Stimulated activated CD4-positive, alpha-beta T cell treated with anti-CD3 and anti-CD28 coated beads, Interleukin-12 subunit alpha, Interleukin-12 subunit beta, amount 100 ng/mL, for 4 hours (primary cell): Measurements from ENCODE around the gene MNX1.

Experiments used
- DNase-seq: peaks from one replicate; pipeline ENCODE4 v3.0.0-alpha.2; 2020

The MNX1 gene

DNA sequence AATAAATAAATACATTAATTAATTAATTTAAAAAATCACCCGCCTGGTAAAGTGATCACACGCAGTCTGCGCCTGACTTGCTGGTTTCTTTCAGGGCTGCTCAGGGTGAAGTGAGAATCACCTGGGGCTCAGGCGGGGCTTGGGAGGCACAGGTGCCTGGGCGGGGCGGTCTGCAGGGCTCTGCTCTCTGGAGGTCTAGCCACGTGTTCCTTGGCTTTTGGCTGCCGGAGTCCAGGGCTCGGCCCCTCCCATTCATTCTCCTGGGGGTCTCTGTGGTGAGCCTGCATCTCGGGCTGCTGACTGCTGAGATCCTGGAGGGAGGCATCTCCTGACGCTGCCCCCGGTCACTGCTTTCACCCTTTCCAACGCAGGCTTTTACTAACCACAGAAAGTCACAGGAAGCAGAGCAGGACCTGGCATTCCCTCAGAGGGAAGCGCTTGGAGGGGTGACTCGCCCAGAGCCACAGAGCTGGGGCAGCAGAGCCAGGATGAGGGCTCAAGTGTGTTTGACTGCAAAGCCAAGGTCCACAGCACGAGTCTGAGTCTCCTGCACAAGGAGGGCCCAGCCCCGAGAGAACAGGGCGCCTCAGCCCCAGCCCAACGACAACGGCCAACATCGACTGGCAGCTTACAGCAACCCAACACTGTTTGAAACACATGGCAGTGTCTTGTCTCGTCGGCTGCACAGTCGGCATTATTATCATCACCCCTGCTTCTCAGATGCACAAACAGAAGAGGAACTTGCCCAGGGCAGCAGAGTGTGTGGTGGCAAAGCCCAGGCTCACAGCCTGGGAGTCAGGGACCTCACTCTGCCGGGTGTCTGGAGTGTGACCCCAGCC lies 22.4 kb upstream of the MNX1 start:
- no peak for DNase-seq

- DNase-seq: no peak
These were observed 21.7 kb upstream of the MNX1 start for GRCh38 chr7:157032128-157032527.

DNA sequence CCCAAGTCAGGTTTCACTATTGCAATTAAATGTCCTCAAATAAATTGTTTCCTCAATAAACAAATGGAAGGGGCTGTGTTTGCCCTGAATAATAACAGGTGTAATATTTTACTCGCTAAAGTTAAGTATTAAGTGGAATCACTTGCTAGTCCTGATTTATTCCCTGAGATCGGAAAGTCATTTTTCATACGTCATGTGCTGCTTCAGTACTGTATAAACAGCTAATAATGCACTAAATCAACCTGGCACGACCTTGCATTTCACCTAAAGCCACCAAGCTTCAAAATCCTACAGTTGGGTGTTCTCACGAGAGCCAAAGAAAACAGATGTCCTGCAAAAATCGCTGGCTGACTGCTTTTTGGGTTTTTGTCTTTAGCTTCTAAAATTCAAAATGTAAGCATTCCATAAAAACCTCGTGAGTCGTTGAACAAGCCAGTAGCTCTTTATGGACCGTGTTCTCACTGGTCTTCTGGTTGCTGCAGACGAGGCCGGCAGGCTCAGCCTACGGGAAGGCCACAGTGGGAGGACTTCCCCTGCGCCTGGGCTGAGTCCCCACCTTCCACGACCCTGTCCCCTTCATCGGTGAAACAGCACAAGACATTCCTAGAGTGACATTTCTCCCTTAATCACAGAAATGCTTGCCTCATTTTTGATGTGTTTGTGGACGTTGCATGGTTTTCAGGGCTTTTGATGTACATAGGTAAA lies 17.9 kb upstream of the MNX1 start:
- no peak for DNase-seq

- DNase-seq: no peak
These were observed 17.2 kb upstream of the MNX1 start for GRCh38 chr7:157027568-157028198.

DNA sequence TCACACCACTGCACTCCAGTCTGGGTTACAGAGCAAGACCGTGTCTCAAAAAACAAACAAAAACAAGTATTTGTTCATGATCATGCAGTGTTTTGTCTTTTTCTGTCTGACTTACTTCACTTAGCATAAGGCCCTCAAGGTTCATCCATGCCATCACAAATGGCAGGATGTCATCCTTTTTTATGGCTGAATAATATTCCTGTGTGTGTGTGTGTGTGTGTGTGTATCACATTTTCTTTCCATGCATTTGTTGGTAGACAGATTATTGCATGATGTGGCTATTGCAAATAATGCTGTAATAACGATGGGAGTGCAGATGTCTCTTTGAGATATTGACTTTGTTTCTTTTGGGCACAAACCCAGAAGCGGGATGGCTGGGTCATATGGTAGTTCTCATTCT lies 14.3 kb upstream of the MNX1 start:
- no peak for DNase-seq

GRCh38 chr7:157023589-157023905 lies 13.1 kb upstream of the MNX1 start:
- DNase-seq: no peak

GRCh38 chr7:157022681-157023588 lies 12.5 kb upstream of the MNX1 start:
- no peak for DNase-seq

DNA sequence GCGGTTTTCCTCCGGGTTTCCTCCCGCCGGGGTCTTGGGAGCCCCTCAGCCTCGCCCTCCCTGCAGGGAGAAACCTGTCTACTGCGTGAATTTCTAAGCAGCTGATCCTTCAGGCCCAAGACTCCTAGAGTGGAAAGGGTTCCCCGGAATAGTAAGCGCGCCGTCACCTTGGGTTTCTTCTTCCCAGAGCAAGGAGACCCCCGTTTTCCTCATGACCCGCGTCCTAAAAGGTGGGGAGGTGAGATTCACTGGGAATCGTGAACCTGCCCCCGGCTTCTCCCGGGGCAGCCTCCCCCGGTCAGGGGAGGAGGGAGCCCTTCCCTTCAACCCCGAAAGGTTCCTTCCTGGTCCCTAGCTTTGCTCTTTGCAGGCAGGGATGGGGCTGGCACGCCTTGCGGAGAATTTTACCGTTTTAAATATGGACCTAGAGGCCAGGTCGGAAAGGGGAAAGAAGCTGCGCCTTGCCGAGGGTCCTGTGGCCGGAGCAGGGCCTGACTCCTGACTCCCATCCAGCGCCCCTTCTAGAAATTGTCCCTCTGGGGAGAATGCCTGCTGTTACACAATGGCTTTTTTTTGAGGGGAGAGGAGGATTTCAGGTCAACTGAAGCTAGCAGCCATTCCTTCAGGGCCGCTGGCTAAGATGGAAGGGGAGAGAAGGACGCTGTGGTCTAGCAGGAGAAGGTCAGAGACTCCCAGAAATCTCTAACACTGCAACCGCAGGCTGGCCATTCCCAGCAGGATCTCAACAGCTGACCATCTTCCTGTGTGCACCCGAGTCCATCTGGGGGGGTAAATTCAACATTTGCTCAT lies 11.6 kb upstream of the MNX1 start:
- DNase-seq: no peak

DNA sequence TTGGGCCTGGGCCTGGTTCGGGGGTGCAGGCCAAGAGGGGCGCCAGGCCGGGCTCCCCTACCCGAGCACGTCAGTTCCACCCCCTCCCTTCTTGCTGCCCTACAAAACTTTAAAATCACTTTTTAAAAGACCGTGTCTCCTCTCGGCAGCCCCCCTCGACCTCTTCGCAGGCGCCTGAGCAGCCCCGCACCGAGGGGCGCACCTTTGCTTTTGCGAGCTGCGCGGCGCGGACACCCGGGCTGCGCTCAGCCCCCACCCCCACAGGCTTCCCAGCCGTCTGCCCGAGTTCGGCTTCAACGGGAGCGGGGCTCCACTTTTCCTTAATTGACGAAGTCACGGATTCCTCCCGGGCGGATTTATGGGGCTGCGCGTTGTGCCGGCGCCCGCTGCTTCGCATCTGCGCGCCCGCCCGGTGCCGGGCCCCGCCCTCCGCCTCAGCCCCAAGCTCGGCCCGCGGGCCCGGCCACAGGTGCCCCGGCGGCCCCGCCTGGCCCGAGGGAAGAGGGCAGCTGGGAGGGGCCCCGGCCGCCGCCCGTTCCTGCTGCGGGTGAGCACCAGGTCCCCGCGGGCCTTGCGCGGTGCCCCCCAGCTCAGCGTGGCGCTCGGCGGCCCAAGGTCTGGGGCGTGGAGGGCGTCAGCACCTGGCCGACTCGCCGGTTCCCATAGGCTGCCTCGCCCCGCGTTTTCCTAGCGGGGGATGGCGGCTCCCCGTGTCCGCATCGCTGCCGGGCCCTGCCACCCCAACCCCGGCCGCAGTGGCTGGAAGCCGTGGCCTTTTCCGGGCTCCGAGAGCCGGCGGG lies 10.8 kb upstream of the MNX1 start:
- DNase-seq: no peak

GRCh38 chr7:157020514-157021070 lies 10.1 kb upstream of the MNX1 start:
- no peak for DNase-seq

DNA sequence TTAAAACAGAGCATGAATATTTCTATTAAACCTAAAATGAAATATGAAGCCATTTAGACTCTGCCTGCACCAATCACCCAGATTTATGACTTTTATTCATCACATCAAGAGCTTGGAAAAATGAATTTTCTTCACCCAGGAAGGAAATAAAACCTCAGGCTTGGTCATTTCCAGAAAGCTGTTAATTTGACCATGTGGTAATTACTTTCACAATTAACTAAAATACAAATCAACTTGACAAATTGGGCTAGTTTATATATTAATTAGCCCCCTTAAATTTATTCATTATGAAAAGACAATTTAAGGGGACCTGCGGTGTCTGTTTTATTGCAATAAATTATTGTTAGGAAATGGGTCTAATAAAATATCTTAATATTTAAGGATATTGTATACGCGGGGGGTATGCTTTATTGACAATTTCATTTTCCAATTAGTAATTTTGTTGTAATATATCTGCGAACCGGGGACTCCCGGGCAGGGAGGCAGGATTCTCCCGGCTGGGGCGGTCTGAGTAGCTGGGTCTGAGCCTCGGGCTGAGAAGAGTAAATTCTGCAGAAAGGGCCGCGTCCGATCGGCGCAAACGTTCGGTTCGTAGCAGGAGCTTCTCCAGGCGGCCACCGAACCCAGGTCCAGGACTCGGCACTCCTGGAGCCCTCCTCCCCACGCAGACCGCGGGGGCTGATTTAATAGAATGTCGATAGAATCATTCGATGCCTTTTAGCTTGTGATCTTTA lies 9.4 kb upstream of the MNX1 start:
- DNase-seq: no peak

GRCh38 chr7:157018997-157019608 lies 8.6 kb upstream of the MNX1 start:
- no peak for DNase-seq

DNA sequence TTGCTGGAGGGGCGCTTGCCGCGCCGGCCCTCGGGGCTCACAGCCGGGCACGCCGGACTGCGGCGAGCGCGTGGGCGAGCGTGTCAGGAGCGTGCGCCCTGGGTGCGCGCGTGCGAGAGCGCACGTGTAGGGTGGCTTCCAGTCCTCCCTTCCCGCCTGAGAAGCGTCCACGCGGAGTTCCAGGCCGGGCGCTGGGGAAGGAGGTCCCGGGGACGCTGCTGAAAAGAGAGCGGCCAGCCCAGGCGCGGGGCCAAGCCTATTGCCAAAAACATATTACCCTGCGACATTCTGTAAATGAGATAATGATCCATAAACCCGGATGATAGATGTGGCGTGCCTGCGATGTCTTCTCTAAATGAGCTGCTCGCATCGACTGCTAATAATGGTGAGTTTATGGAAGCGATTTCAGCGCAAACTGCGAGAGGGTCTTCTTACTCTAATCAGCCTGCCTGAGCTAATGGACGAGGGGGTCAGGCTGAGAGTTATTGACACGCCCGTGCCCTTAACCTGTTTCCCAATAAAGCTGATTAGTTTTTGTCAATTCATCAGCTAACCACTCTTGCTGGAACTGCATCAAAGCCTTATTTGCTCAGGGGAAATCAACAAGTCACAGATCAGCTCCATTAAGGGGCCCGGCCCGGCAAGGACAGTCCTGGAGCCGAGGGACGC lies 8.0 kb upstream of the MNX1 start:
- DNase-seq: no peak

DNA sequence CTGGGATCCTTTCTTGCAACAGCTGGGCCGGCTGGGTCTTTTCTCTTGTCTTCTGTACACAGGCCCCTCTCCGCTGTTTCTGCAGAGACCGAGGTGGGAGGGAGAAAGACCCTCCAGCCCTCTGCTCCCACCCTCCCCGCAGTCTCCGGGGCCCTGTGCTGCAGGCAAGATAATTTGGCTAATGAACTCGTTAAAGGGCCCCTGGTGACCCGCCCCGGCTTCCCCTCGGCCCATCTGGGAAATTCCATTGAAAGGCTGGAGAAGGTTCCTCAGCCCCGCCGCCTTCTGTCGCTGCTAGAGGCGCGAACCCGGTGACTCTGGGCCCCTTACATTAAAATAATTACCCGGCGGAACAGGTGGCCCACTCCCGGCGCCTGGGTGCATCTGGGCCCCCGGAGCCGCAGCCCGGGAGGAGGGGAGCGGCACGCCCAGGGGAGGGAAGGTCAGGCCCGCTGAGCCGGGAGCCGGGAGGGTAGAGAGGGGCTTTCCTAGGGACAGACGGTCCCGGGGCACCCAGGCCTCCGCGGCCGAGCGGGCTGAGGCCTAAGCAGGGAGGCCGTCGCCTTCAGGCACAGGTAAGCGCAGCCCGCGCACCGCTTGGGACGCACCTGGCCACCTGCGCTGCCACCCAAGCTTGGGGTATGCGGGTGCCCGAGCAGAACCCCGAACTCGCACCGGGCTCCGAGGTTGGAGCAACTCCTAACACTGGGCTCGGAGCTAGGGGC lies 7.3 kb upstream of the MNX1 start:
- DNase-seq: no peak

- no peak for DNase-seq
These were observed 6.7 kb upstream of the MNX1 start for GRCh38 chr7:157017149-157017548.

DNA sequence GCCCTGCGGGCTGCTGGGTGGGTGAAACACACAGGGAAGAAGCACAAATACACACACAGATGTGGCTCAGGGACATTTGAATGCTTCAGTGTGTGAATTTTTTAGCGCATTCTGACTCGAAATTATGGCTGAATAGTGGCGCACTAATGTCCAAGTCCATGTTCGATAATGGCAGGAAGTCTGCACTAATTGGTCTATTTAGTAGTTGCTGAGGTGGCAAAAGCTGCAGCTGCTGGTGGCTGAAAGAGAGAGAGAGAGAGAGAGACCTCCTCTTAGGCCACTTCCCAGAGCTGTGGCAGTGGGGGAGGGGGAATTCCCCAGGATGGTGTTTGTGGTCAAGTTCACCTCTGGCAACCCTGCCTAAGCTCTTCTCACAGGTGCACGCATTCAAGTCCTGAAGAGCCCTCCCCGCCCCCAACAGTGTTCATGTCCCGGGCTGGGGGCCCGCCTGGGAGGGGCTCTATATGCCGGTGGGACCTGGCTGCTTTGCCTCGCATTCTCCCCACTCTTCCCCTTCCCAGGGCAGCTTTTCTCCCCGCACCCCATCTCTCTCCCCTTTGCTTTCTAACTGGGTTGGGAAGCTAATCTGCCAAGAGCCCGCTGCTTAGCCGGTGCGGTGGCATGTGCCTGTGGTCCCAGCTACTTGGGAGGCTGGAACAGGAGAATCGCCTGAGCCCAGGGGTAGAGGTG lies 6.0 kb upstream of the MNX1 start:
- no peak for DNase-seq

DNA sequence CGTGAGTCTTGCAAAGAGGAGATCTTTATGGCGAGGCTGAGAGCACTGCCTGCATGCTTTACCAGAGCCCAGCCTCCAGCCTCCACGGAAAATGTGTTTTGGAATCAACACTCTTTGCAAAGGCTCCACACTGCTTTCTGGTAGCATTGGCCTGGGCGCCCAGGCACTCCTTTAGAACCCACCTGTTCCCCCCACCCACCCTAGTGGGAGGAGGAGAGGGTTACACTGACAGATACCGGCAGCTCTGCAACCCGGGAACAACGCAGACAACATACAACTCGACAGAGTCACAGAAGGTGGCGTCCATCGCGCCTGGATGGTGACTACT lies 5.5 kb upstream of the MNX1 start:
- no peak for DNase-seq
